ENCODE data around the gene GNRHR.

GNRHR gene

GRCh38 chr4:67700116-67700737 lies 54.0 kb downstream of the GNRHR start:
- DNase-seq (ENCODE audit: low spot score), result no peak

- DNase-seq (ENCODE audit: low spot score), result no peak
These were observed 54.6 kb downstream of the GNRHR start for GRCh38 chr4:67699603-67700002.

GRCh38 chr4:67697860-67698687 lies 56.1 kb downstream of the GNRHR start:
- DNase-seq (ENCODE audit: low spot score), result no peak

- DNase-seq (ENCODE audit: low spot score), result no peak
These were observed 58.1 kb downstream of the GNRHR start for GRCh38 chr4:67696061-67696460.

GRCh38 chr4:67694662-67695061 lies 59.5 kb downstream of the GNRHR start:
- no peak for DNase-seq (ENCODE audit: low spot score)

GRCh38 chr4:67691328-67691727 lies 62.9 kb downstream of the GNRHR start:
- DNase-seq (ENCODE audit: low spot score), result no peak
